ENCODE data around the gene SLC25A12. TPM values are rescaled to one million over a fixed set of nuclear protein-coding genes. Genes with fewer than 3 reads are reported as not detected.

The SLC25A12 gene
- total RNA-seq (2022; extraction: Qiagen RNA extraction): 13.5 to 15.7 TPM (median 14.0 TPM) in 5 replicates

GRCh38 chr2:171893824-171894611, at the start of gene SLC25A12:
TSS of gene SLC25A12 (minus strand) at chr2:171894244. CDS start at chr2:171894214, 30 bp downstream.

GRCh38 chr2:171922230-171923022, 28.4 kb upstream of the SLC25A12 start, which contains the start of gene HAT1:
TSS of gene HAT1 (plus strand) at chr2:171922461. CDS start at chr2:171922501, 40 bp downstream.

Other genes starting within 250 kb of the SLC25A12 start
- gene DYNC1I2, start 206.8 kb downstream of the SLC25A12 start, total RNA-seq (2022; extraction: Qiagen RNA extraction): 64.3 to 76.7 TPM (median 70.8 TPM) in 5 replicates
- gene HAT1, start 28.2 kb upstream of the SLC25A12 start, total RNA-seq (2022; extraction: Qiagen RNA extraction): 65.3 to 86.0 TPM (median 67.7 TPM) in 5 replicates
- gene METAP1D, start 105.7 kb upstream of the SLC25A12 start, total RNA-seq (2022; extraction: Qiagen RNA extraction): 2.3 to 3.0 TPM (median 2.7 TPM) in 5 replicates
- gene DLX1, start 191.3 kb upstream of the SLC25A12 start, total RNA-seq (2022; extraction: Qiagen RNA extraction): 3.2 to 4.0 TPM (median 3.2 TPM) in 5 replicates
- gene DLX2, start 208.7 kb upstream of the SLC25A12 start, total RNA-seq (2022; extraction: Qiagen RNA extraction): 0.33 to 0.97 TPM (median 0.52 TPM) in 5 replicates